GM23338 (cell line): Measurements from ENCODE around the gene PDS5A.

Experiments
- CREB1 ChIP-seq: fragments of 250-450 bp; sonication (Bioruptor Pico); IDR thresholded peaks from 2 replicates; pipeline ENCODE4 v1.5.0; 2020; ENCODE audit warnings: low read depth, mild to moderate bottlenecking, moderate library complexity
- CTCF ChIP-seq, 2 experiments: fragments of 200-600 bp in 1 of 2; sonication (generic) in 1 of 2; conservative IDR thresholded peaks; 2 replicates each; pipeline versions ENCODE4 v1.5.1 to v1.6.1; 2016 to 2017; ENCODE audit warnings: antibody characterized with exemption in 2 of 2, low read depth in 2 of 2, mild to moderate bottlenecking in 2 of 2, moderate library complexity in 1 of 2
- EZH2 ChIP-seq: fragments of 200-600 bp; sonication (generic); IDR thresholded peaks from one replicate; pipeline ENCODE4 v1.8.0; 2017; ENCODE audit warnings: antibody characterized with exemption, mild to moderate bottlenecking, low read depth; ENCODE audit not compliant: unreplicated experiment
- EZH2phosphoT487 ChIP-seq: fragments of 200-600 bp; sonication (generic); IDR thresholded peaks from one replicate; pipeline ENCODE4 v1.8.1; 2018; ENCODE audit warnings: antibody characterized with exemption; ENCODE audit not compliant: unreplicated experiment
- POLR2AphosphoS5 ChIP-seq: IDR thresholded peaks from 2 replicates; pipeline ENCODE4 v1.6.1; 2016; ENCODE audit warnings: antibody characterized with exemption, low read depth
- REST ChIP-seq: IDR thresholded peaks from one replicate; pipeline ENCODE4 v1.6.1; 2018; ENCODE audit warnings: antibody characterized with exemption; ENCODE audit not compliant: unreplicated experiment
- ZNF114 ChIP-seq: fragments of 250-450 bp; sonication (Bioruptor Pico); IDR thresholded peaks from 2 replicates; pipeline ENCODE4 v1.5.0; 2020; ENCODE audit warnings: mild to moderate bottlenecking, moderate library complexity

GRCh38 chr4:39881789-39882188 is 95.9 kb downstream of the PDS5A start:
- TF ChIP-seq CREB1 (CRISPR knock-in tag) (no peak), CTCF (conservative IDR thresholded peaks at IDR 0.05; ENCODE audit: low read depth in 2 of 2) (no peak), POLR2AphosphoS5 (no peak), EZH2 (no peak), ZNF114 (CRISPR knock-in tag) (no peak), EZH2phosphoT487 (no peak), REST (no peak)
